ENCODE results near the gene SNRPD3.

GRCh38 chr22:24578355-24579257, 22.8 kb downstream of the SNRPD3 start:
- TF ChIP-seq POLR2AphosphoS5 (IDR thresholded peaks at IDR 0.05; ENCODE audit: low read depth, low read length) (no peak), REST (IDR thresholded peaks at IDR 0.05; ENCODE audit: low read depth) (no peak)
